Liver (tissue), 3 donors: ENCODE results near the gene ADRA2B.

Source experiments
- FOXA1 ChIP-seq: IDR thresholded peaks from 2 replicates; pipeline ENCODE4 v1.6.1; 2016; ENCODE audit warnings: antibody characterized with exemption
- GABPA ChIP-seq, 2 donors: IDR thresholded peaks in 1 of 2; conservative IDR thresholded peaks in 1 of 2; 2 replicates each; pipeline ENCODE4 v1.6.1; 2016; ENCODE audit warnings: antibody characterized with exemption in 2 of 2, mild to moderate bottlenecking in 1 of 2, moderate library complexity in 1 of 2
- JUND ChIP-seq, 2 donors: IDR thresholded peaks; 2 replicates each; pipeline ENCODE4 v1.6.1; 2016; ENCODE audit warnings: antibody characterized with exemption in 2 of 2
- NR2F2 ChIP-seq: IDR thresholded peaks from 2 replicates; pipeline ENCODE4 v1.6.1; 2016; ENCODE audit warnings: antibody characterized with exemption
- RAD21 ChIP-seq, 2 donors: IDR thresholded peaks; 2 replicates each; pipeline ENCODE4 v1.6.1; 2016; ENCODE audit warnings: antibody characterized with exemption in 2 of 2, mild to moderate bottlenecking in 2 of 2
- RXRA ChIP-seq, 2 donors: IDR thresholded peaks; 2 replicates each; pipeline ENCODE4 v1.6.1; 2017 to 2018; ENCODE audit warnings: antibody characterized with exemption in 2 of 2, mild to moderate bottlenecking in 1 of 2
- SP1 ChIP-seq: IDR thresholded peaks from 2 replicates; pipeline ENCODE4 v1.6.1; 2018; ENCODE audit warnings: antibody characterized with exemption, mild to moderate bottlenecking
- TAF1 ChIP-seq: conservative IDR thresholded peaks from 2 replicates; pipeline ENCODE4 v1.6.1; 2016; ENCODE audit warnings: antibody characterized with exemption, mild to moderate bottlenecking
- YY1 ChIP-seq: IDR thresholded peaks from 2 replicates; pipeline ENCODE4 v1.6.1; 2016; ENCODE audit warnings: antibody characterized with exemption, mild to moderate bottlenecking
- TF ChIP-seq, protein P1 (sequence below): fragments of 150-350 bp; IDR thresholded peaks from 2 replicates; pipeline ENCODE4 v1.5.1; 2017; ENCODE audit warnings: improper control_type of control experiment, low read depth, low read length; ENCODE audit not compliant: missing input control
- TF ChIP-seq, protein P2 (sequence below): IDR thresholded peaks from 2 replicates; pipeline ENCODE4 v1.6.1; 2016; ENCODE audit warnings: antibody characterized with exemption, mild to moderate bottlenecking
- TF ChIP-seq, protein P3 (sequence below): IDR thresholded peaks from 2 replicates; pipeline ENCODE4 v1.6.1; 2016; ENCODE audit warnings: antibody characterized with exemption
- TF ChIP-seq, protein P4 (sequence below): IDR thresholded peaks from 2 replicates; pipeline ENCODE4 v1.6.1; 2016; ENCODE audit warnings: antibody characterized with exemption
- TF ChIP-seq, protein P5 (sequence below): IDR thresholded peaks from 2 replicates; pipeline ENCODE4 v1.6.1; 2016; ENCODE audit warnings: antibody characterized with exemption
- donor health status: healthy.
- donor health status: healthy.

DNA sequence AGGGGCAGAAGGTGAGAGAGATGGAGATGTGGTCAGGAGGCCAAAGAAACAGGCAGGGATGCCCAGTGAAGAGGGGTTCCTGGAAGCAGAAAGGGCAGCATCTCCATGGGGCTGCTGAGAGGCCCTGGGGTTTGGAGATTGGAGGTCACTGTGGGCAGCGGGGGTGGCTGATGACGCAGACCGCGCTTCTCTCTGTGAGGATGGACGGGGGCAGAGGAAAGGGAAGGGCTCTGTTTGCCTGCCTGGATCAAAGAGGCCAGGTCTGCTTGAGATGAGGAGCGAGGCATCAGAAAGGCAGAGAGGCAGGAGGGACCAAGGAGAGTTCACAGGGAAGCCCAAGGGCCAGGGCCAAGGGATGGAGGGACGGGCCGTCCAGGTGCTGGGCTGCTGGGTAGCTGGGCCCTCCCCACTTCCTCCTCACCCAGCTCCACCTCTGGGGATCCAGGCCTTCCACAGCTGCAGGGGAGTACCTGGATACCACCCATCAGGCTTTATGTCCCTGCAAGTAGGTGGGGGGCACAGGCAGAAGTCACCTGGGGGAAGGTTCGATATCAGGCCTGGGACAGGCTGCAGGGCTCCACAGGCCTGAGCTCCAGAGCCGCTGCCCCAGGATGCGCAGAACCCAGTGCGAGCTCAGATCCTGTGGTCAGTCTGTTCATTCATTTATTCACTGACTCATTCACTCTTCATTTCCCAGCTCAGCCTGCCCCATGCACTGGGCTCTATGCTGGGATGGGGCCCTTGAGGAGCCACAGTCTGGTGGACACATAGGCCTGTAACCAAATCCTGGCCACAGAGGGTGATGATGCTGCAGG lies 30.6 kb downstream of the ADRA2B start:
- TF ChIP-seq RAD21 (IDR thresholded peaks at IDR 0.05) (no peak), NR2F2 (no peak), SP1 (no peak), YY1 (no peak), JUND (IDR thresholded peaks at IDR 0.05) (no peak), GABPA (IDR thresholded peaks at IDR 0.05 in 1 of 2, conservative IDR thresholded peaks at IDR 0.05 in 1 of 2) (no peak), TAF1 (no peak), FOXA1 (no peak), RXRA (IDR thresholded peaks at IDR 0.05) (no peak)
- TF ChIP-seq, protein P1, sequence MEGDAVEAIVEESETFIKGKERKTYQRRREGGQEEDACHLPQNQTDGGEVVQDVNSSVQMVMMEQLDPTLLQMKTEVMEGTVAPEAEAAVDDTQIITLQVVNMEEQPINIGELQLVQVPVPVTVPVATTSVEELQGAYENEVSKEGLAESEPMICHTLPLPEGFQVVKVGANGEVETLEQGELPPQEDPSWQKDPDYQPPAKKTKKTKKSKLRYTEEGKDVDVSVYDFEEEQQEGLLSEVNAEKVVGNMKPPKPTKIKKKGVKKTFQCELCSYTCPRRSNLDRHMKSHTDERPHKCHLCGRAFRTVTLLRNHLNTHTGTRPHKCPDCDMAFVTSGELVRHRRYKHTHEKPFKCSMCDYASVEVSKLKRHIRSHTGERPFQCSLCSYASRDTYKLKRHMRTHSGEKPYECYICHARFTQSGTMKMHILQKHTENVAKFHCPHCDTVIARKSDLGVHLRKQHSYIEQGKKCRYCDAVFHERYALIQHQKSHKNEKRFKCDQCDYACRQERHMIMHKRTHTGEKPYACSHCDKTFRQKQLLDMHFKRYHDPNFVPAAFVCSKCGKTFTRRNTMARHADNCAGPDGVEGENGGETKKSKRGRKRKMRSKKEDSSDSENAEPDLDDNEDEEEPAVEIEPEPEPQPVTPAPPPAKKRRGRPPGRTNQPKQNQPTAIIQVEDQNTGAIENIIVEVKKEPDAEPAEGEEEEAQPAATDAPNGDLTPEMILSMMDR, result no peak
- TF ChIP-seq, protein P2, sequence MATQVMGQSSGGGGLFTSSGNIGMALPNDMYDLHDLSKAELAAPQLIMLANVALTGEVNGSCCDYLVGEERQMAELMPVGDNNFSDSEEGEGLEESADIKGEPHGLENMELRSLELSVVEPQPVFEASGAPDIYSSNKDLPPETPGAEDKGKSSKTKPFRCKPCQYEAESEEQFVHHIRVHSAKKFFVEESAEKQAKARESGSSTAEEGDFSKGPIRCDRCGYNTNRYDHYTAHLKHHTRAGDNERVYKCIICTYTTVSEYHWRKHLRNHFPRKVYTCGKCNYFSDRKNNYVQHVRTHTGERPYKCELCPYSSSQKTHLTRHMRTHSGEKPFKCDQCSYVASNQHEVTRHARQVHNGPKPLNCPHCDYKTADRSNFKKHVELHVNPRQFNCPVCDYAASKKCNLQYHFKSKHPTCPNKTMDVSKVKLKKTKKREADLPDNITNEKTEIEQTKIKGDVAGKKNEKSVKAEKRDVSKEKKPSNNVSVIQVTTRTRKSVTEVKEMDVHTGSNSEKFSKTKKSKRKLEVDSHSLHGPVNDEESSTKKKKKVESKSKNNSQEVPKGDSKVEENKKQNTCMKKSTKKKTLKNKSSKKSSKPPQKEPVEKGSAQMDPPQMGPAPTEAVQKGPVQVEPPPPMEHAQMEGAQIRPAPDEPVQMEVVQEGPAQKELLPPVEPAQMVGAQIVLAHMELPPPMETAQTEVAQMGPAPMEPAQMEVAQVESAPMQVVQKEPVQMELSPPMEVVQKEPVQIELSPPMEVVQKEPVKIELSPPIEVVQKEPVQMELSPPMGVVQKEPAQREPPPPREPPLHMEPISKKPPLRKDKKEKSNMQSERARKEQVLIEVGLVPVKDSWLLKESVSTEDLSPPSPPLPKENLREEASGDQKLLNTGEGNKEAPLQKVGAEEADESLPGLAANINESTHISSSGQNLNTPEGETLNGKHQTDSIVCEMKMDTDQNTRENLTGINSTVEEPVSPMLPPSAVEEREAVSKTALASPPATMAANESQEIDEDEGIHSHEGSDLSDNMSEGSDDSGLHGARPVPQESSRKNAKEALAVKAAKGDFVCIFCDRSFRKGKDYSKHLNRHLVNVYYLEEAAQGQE, result no peak
- TF ChIP-seq, protein P3, sequence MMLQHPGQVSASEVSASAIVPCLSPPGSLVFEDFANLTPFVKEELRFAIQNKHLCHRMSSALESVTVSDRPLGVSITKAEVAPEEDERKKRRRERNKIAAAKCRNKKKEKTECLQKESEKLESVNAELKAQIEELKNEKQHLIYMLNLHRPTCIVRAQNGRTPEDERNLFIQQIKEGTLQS, result no peak
- TF ChIP-seq, protein P4, sequence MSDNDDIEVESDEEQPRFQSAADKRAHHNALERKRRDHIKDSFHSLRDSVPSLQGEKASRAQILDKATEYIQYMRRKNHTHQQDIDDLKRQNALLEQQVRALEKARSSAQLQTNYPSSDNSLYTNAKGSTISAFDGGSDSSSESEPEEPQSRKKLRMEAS, result no peak
- TF ChIP-seq, protein P5, sequence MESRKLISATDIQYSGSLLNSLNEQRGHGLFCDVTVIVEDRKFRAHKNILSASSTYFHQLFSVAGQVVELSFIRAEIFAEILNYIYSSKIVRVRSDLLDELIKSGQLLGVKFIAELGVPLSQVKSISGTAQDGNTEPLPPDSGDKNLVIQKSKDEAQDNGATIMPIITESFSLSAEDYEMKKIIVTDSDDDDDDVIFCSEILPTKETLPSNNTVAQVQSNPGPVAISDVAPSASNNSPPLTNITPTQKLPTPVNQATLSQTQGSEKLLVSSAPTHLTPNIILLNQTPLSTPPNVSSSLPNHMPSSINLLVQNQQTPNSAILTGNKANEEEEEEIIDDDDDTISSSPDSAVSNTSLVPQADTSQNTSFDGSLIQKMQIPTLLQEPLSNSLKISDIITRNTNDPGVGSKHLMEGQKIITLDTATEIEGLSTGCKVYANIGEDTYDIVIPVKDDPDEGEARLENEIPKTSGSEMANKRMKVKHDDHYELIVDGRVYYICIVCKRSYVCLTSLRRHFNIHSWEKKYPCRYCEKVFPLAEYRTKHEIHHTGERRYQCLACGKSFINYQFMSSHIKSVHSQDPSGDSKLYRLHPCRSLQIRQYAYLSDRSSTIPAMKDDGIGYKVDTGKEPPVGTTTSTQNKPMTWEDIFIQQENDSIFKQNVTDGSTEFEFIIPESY, result no peak
